ENCODE results near the gene IFT80. TPM values are rescaled to one million over a fixed set of nuclear protein-coding genes. Genes with fewer than 3 reads are reported as not detected.
A peak's percentile ranks its signal among the peaks of the same experiment; 100 is the strongest.

Gene IFT80
- total and polyA plus RNA-seq, 9 of the 15 experiments (the other 6 are each of a cell fraction or from before 2014, with no cell fraction given) = 6.7 to 21.1 (median 16.4) TPM

DNA sequence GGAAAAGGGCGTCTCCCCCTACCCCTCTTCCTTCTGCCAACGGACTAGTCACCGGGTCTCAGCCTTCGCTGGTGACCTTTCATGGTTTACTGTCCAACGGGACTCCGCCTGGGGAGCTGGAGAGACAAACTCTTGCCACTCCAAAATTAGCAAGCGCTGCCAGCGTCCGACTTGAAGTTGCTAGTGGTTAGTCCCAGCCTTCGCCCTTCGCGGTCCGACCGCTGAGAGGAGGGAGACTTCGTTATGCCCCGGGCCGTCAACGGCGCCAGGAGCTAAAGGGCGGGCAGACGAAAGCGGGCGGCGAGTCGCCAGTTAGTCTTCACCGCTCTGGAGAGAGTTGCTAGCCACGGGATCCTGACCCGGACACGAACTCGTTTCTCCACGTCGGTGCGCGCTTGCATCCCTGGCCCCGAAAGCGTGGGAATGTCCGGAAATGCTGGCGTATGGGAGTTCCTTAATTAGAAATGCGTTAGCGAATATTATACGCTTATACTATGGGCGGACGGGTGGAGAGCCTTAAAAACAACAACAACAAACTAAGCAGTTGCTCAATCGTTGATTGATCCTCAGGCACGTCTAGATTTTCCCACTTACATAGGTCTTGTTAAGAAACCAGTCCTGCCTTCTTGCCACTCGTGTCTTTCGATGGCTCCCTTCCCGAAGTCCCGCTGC lies 1.1 kb upstream of the IFT80 start (continued):
- TF ChIP-seq, protein P1, sequence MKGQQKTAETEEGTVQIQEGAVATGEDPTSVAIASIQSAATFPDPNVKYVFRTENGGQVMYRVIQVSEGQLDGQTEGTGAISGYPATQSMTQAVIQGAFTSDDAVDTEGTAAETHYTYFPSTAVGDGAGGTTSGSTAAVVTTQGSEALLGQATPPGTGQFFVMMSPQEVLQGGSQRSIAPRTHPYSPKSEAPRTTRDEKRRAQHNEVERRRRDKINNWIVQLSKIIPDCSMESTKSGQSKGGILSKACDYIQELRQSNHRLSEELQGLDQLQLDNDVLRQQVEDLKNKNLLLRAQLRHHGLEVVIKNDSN (CRISPR knock-in tag; IDR thresholded peaks at IDR 0.05) = peak; percentile 20; the same call in 1 of the 2 replicates
- TF ChIP-seq ZC3H4 (CRISPR knock-in tag; IDR thresholded peaks at IDR 0.05; ENCODE audit: borderline replicate concordance) = peak; percentile 67; the same call in 1 of the 2 replicates
- TF ChIP-seq C11orf30 (IDR thresholded peaks at IDR 0.05; ENCODE audit: low read depth) = no peak
- TF ChIP-seq TCF7 (IDR thresholded peaks at IDR 0.05; ENCODE audit: borderline replicate concordance) = no peak
- TF ChIP-seq, protein P2, sequence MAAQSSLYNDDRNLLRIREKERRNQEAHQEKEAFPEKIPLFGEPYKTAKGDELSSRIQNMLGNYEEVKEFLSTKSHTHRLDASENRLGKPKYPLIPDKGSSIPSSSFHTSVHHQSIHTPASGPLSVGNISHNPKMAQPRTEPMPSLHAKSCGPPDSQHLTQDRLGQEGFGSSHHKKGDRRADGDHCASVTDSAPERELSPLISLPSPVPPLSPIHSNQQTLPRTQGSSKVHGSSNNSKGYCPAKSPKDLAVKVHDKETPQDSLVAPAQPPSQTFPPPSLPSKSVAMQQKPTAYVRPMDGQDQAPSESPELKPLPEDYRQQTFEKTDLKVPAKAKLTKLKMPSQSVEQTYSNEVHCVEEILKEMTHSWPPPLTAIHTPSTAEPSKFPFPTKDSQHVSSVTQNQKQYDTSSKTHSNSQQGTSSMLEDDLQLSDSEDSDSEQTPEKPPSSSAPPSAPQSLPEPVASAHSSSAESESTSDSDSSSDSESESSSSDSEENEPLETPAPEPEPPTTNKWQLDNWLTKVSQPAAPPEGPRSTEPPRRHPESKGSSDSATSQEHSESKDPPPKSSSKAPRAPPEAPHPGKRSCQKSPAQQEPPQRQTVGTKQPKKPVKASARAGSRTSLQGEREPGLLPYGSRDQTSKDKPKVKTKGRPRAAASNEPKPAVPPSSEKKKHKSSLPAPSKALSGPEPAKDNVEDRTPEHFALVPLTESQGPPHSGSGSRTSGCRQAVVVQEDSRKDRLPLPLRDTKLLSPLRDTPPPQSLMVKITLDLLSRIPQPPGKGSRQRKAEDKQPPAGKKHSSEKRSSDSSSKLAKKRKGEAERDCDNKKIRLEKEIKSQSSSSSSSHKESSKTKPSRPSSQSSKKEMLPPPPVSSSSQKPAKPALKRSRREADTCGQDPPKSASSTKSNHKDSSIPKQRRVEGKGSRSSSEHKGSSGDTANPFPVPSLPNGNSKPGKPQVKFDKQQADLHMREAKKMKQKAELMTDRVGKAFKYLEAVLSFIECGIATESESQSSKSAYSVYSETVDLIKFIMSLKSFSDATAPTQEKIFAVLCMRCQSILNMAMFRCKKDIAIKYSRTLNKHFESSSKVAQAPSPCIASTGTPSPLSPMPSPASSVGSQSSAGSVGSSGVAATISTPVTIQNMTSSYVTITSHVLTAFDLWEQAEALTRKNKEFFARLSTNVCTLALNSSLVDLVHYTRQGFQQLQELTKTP (IDR thresholded peaks at IDR 0.05; ENCODE audit: low read depth in 1 of 2, partially characterized antibody in 2 of 2) = no peak
- no peak for TF ChIP-seq FOS (IDR thresholded peaks at IDR 0.05; ENCODE audit: extremely low read depth, insufficient read length)
- TF ChIP-seq, protein P3, sequence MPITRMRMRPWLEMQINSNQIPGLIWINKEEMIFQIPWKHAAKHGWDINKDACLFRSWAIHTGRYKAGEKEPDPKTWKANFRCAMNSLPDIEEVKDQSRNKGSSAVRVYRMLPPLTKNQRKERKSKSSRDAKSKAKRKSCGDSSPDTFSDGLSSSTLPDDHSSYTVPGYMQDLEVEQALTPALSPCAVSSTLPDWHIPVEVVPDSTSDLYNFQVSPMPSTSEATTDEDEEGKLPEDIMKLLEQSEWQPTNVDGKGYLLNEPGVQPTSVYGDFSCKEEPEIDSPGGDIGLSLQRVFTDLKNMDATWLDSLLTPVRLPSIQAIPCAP (CRISPR knock-in tag; IDR thresholded peaks at IDR 0.05; ENCODE audit: borderline replicate concordance) = no peak
- no peak for TF ChIP-seq RUNX1 (IDR thresholded peaks at IDR 0.05; ENCODE audit: low read depth)
- 0 out of 2 replicates have a peak, but pooled peaks have one; percentile 18 for TF ChIP-seq ZNF282 (CRISPR knock-in tag; IDR thresholded peaks at IDR 0.05)
- TF ChIP-seq, protein P4, sequence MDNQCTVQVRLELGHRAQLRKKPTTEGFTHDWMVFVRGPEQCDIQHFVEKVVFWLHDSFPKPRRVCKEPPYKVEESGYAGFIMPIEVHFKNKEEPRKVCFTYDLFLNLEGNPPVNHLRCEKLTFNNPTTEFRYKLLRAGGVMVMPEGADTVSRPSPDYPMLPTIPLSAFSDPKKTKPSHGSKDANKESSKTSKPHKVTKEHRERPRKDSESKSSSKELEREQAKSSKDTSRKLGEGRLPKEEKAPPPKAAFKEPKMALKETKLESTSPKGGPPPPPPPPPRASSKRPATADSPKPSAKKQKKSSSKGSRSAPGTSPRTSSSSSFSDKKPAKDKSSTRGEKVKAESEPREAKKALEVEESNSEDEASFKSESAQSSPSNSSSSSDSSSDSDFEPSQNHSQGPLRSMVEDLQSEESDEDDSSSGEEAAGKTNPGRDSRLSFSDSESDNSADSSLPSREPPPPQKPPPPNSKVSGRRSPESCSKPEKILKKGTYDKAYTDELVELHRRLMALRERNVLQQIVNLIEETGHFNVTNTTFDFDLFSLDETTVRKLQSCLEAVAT (IDR thresholded peaks at IDR 0.05) = peak; percentile 43 to 63; a peak in 2 of 4 replicates
- no peak for TF ChIP-seq ZZZ3 (IDR thresholded peaks at IDR 0.05)
- TF ChIP-seq, protein P5, sequence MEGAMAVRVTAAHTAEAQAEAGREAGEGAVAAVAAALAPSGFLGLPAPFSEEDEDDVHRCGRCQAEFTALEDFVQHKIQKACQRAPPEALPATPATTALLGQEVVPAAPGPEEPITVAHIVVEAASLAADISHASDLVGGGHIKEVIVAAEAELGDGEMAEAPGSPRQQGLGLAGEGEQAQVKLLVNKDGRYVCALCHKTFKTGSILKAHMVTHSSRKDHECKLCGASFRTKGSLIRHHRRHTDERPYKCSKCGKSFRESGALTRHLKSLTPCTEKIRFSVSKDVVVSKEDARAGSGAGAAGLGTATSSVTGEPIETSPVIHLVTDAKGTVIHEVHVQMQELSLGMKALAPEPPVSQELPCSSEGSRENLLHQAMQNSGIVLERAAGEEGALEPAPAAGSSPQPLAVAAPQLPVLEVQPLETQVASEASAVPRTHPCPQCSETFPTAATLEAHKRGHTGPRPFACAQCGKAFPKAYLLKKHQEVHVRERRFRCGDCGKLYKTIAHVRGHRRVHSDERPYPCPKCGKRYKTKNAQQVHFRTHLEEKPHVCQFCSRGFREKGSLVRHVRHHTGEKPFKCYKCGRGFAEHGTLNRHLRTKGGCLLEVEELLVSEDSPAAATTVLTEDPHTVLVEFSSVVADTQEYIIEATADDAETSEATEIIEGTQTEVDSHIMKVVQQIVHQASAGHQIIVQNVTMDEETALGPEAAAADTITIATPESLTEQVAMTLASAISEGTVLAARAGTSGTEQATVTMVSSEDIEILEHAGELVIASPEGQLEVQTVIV (CRISPR knock-in tag; IDR thresholded peaks at IDR 0.05; ENCODE audit: borderline replicate concordance) = no peak
- no peak for TF ChIP-seq SETDB1 (IDR thresholded peaks at IDR 0.05; ENCODE audit: low read length)
- TF ChIP-seq, protein P6, sequence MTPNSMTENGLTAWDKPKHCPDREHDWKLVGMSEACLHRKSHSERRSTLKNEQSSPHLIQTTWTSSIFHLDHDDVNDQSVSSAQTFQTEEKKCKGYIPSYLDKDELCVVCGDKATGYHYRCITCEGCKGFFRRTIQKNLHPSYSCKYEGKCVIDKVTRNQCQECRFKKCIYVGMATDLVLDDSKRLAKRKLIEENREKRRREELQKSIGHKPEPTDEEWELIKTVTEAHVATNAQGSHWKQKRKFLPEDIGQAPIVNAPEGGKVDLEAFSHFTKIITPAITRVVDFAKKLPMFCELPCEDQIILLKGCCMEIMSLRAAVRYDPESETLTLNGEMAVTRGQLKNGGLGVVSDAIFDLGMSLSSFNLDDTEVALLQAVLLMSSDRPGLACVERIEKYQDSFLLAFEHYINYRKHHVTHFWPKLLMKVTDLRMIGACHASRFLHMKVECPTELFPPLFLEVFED (CRISPR knock-in tag; conservative IDR thresholded peaks at IDR 0.05) = no peak
- TF ChIP-seq CEBPG (CRISPR knock-in tag; IDR thresholded peaks at IDR 0.05) = 0 out of 2 replicates have a peak, but pooled peaks have one; percentile 26
- TF ChIP-seq CEBPG (tag; conservative IDR thresholded peaks at IDR 0.05 in 1 of 2, IDR thresholded peaks at IDR 0.05 in 1 of 2) = peak in 1 of 2 experiments; percentile 70; a peak in 2 of 4 replicates

Measured in K562 (cell line).